K562 (cell line): ENCODE measurements around the gene PRPSAP1. TPM values are rescaled to one million over a fixed set of nuclear protein-coding genes. Genes with fewer than 3 reads are reported as not detected.

ENCODE experiments used
- ATAC-seq: fragments of 200-7000 bp; cut with Tn5 transposase; 3 replicates; pipeline ENCODE4 v1.9.1; 2020; ENCODE audit warnings: moderate library complexity
- BruUV-seq: library from RNA; stranded (reverse); fragments of 400-500 nt; replicated peaks from 2 replicates; lab custom pipeline; 2021; lab: Mats Ljungman, UMichigan
- CTCF ChIA-PET: fragments of 300-600 bp; formaldehyde crosslinking; extraction: SDS; loops from one replicate; lab custom pipeline; 2021; ENCODE audit warnings: low intra/inter-chr PET ratio; lab: Yijun Ruan, JAX
- POLR2A ChIA-PET: fragments of 300-600, 350-650 bp; sonication (Branson Sonifier 250); formaldehyde crosslinking; extraction: SDS; loops from one replicate; lab custom pipeline; 2021; ENCODE audit warnings: antibody characterized with exemption, inconsistent platforms; lab: Yijun Ruan, JAX
- DNase-seq, 4 experiments: peaks; one replicate each; pipeline versions ENCODE4 v3.0.0 to v3.0.0-alpha.2; 2011 to 2018; ENCODE audit warnings: low spot score in 3 of 4, mixed read lengths in 3 of 4; ENCODE audit errors: extremely low read depth in 1 of 4
- FAIRE-seq: peaks from 2 replicates; lab custom pipeline; 2011; peaks lifted over from hg19 to GRCh38; lab: Jason Lieb, UNC
- H2AFZ ChIP-seq: 2 replicates; pipeline ENCODE4 v1.6.0; 2011; ENCODE audit warnings: low read depth, low read length, control low read depth, inconsistent platforms
- H3K27ac ChIP-seq: fragments of 200-600 bp; 3 replicates; pipeline ENCODE4 v1.8.0; 2011; ENCODE audit warnings: low read depth, mild to moderate bottlenecking, control low read depth, inconsistent platforms, low read length, moderate library complexity, mixed read lengths; ENCODE audit errors: extremely low read depth
- H3K27me3 ChIP-seq, 2 experiments: fragments of 300-600 bp in 1 of 2; 2 replicates in 1 of 2; 3 replicates in 1 of 2; pipeline versions ENCODE4 v1.6.0 to v1.8.0; 2011; ENCODE audit warnings: inconsistent platforms in 2 of 2, low read length in 2 of 2, mild to moderate bottlenecking in 1 of 2, mixed read lengths in 1 of 2, moderate library complexity in 1 of 2; ENCODE audit not compliant: control insufficient read depth in 2 of 2, insufficient read depth in 2 of 2
- H3K36me3 ChIP-seq: fragments of 300-600 bp; 3 replicates; pipeline ENCODE4 v1.8.0; 2011; ENCODE audit warnings: mild to moderate bottlenecking, low read length, inconsistent platforms; ENCODE audit not compliant: control insufficient read depth, insufficient read depth
- H3K4me1 ChIP-seq, 2 experiments: fragments of 200-600 bp in 1 of 2; replicated peaks in 1 of 2; 2 replicates in 1 of 2; 3 replicates in 1 of 2; pipeline versions ENCODE4 v1.5.1 to v1.8.0; 2011; ENCODE audit warnings: inconsistent platforms in 2 of 2, low read length in 2 of 2, mild to moderate bottlenecking in 1 of 2, mixed read lengths in 1 of 2, moderate library complexity in 1 of 2; ENCODE audit not compliant: control insufficient read depth in 2 of 2, insufficient read depth in 2 of 2
- H3K4me2 ChIP-seq: 2 replicates; pipeline ENCODE4 v1.6.1; 2011; ENCODE audit warnings: low read length, control low read depth, inconsistent platforms, mixed read lengths; ENCODE audit not compliant: insufficient read depth
- H3K4me3 ChIP-seq: fragments of 200-600 bp; sonication (generic), shearing (Covaris generic); 2 replicates; pipeline ENCODE4 v1.5.1; 2016; ENCODE audit warnings: control low read depth, inconsistent platforms
- H3K79me2 ChIP-seq: fragments of 200-600 bp; 3 replicates; pipeline ENCODE4 v1.8.0; 2011; ENCODE audit warnings: low read length, inconsistent platforms; ENCODE audit not compliant: control insufficient read depth, insufficient read depth
- H3K9ac ChIP-seq, 2 experiments: 2 replicates each; pipeline versions ENCODE4 v1.6.0 to v1.6.1; 2011; ENCODE audit warnings: low read depth in 2 of 2, low read length in 2 of 2, control low read depth in 1 of 2, inconsistent platforms in 1 of 2, mild to moderate bottlenecking in 1 of 2, mixed read lengths in 1 of 2; ENCODE audit not compliant: insufficient read depth in 1 of 2
- H3K9me1 ChIP-seq: one replicate; pipeline ENCODE4 v1.6.0; 2011; ENCODE audit warnings: inconsistent platforms, mild to moderate bottlenecking, low read length, moderate library complexity; ENCODE audit not compliant: control insufficient read depth, insufficient read depth
- H3K9me3 ChIP-seq: replicated peaks from 2 replicates; pipeline ENCODE4 v1.5.1; 2011; ENCODE audit warnings: low read depth, low read length, inconsistent platforms; ENCODE audit not compliant: control insufficient read depth, insufficient read depth
- H4K20me1 ChIP-seq: replicated peaks from 2 replicates; pipeline ENCODE4 v1.6.1; 2011; ENCODE audit warnings: low read length, inconsistent platforms, mixed read lengths; ENCODE audit not compliant: control insufficient read depth, insufficient read depth
- ATF3 ChIP-seq, 2 experiments: fragments of 450-650 bp in 1 of 2; sonication (generic) in 1 of 2; formaldehyde crosslinking in 1 of 2; IDR thresholded peaks in 1 of 2; conservative IDR thresholded peaks in 1 of 2; 2 replicates each; pipeline versions ENCODE4 v1.6.1 to v1.8.1; 2016 to 2023; ENCODE audit warnings: mild to moderate bottlenecking in 2 of 2, moderate library complexity in 2 of 2, inconsistent platforms in 1 of 2, missing genetic modification reagents in 1 of 2
- CBX3 ChIP-seq, 2 experiments: IDR thresholded peaks; 1 replicate in 1 of 2; 2 replicates in 1 of 2; pipeline ENCODE4 v1.6.1; 2012; ENCODE audit warnings: inconsistent platforms in 2 of 2, low read length in 2 of 2, borderline replicate concordance in 1 of 2, control low read depth in 1 of 2
- CHD2 ChIP-seq: IDR thresholded peaks from 2 replicates; pipeline ENCODE4 v1.6.1; 2011; ENCODE audit warnings: low read depth, low read length
- CREB1 ChIP-seq, 2 experiments: sonication (generic) in 1 of 2; formaldehyde crosslinking in 1 of 2; IDR thresholded peaks; 2 replicates each; pipeline versions ENCODE4 v1.6.1 to v1.8.0; 2012 to 2022; ENCODE audit warnings: inconsistent platforms in 1 of 2, mild to moderate bottlenecking in 1 of 2, missing genetic modification reagents in 1 of 2, moderate library complexity in 1 of 2
- DPF2 ChIP-seq: fragments of 450-650 bp; IDR thresholded peaks from 2 replicates; pipeline ENCODE4 v1.6.1; 2016
- KLF13 ChIP-seq: fragments of 450-650 bp; IDR thresholded peaks from 2 replicates; pipeline ENCODE4 v1.6.1; 2016; ENCODE audit warnings: missing genetic modification characterization, low read depth, mild to moderate bottlenecking, missing compliant biosample characterization, moderate library complexity, borderline replicate concordance
- PTRF ChIP-seq: fragments of 450-650 bp; IDR thresholded peaks from 2 replicates; pipeline ENCODE4 v1.6.1; 2016; ENCODE audit warnings: mild to moderate bottlenecking, missing genetic modification characterization, missing compliant biosample characterization
- SMAD1 ChIP-seq: fragments of 150-350 bp; IDR thresholded peaks from 2 replicates; pipeline ENCODE4 v1.6.1; 2014; ENCODE audit warnings: low read length, low read depth; ENCODE audit not compliant: partially characterized antibody
- SMARCE1 ChIP-seq: fragments of 450-650 bp; IDR thresholded peaks from 2 replicates; pipeline ENCODE4 v1.7.1; 2016; ENCODE audit warnings: mild to moderate bottlenecking
- SP1 ChIP-seq: sonication (generic); formaldehyde crosslinking; IDR thresholded peaks from 2 replicates; pipeline ENCODE4 v1.8.1; 2022; ENCODE audit warnings: mild to moderate bottlenecking, missing genetic modification reagents
- TBP ChIP-seq: optimal IDR thresholded peaks from 2 replicates; pipeline ENCODE3; 2011; ENCODE audit warnings: low read depth, low read length, improper control_type of control experiment
- XRCC3 ChIP-seq: fragments of 450-650 bp; IDR thresholded peaks from 2 replicates; pipeline ENCODE4 v1.6.1; 2017; ENCODE audit warnings: mild to moderate bottlenecking, moderate library complexity
- ZNF76 ChIP-seq: fragments of 250-450 bp; sonication (Bioruptor Pico); IDR thresholded peaks from 2 replicates; pipeline ENCODE4 v1.4.0; 2020; ENCODE audit warnings: mild to moderate bottlenecking, moderate library complexity, borderline replicate concordance
- ZNF785 ChIP-seq: fragments of 250-450 bp; sonication (Bioruptor Pico); IDR thresholded peaks from 2 replicates; pipeline ENCODE4 v1.4.0; 2020; ENCODE audit warnings: mild to moderate bottlenecking
- WGBS: fragments of 100-300 bp; shearing (Covaris generic); methylation state at CpG from one replicate; pipeline ENCODE4 v1.1.6; 2016; ENCODE audit warnings: low coverage, mixed read lengths; ENCODE audit not compliant: insufficient coverage; ENCODE audit errors: missing lambda C conversion rate; 5-methylcytosine and 5-hydroxymethylcytosine counted together
- in situ Hi-C: fragments of 300-500 bp; cut with MboI; formaldehyde crosslinking; loops from 4 replicates; pipeline ENCODE4 v1.15.0; 2018; ENCODE audit warnings: inconsistent platforms, mixed read lengths
- intact Hi-C: fragments of 100-400 bp; cut with micrococcal nuclease; formaldehyde crosslinking; loops from 2 replicates; pipeline ENCODE4 v1.14.2; 2022
- polyA plus RNA-seq, 8 experiments: library from polyadenylated mRNA; depleted of rRNA in 4 of 8; stranded (reverse) in 5 of 8; unstranded in 3 of 8; fragments of >200 nt; fragmentation: Nextera tagmentation in 2 of 8; fragmentation: Illumina TruSeq in 1 of 8; extraction: Ambion mirVana in 2 of 8; extraction: Trizol in 1 of 8; gene quantifications; 2 replicates each; pipeline versions ENCODE4 v1.2.1 to v1.2.3, GENCODE V29; 2011 to 2014; ENCODE audit warnings: inconsistent platforms in 1 of 8, missing spikeins in 1 of 8
- total RNA-seq, 7 experiments: library from RNA; depleted of rRNA in 6 of 7; stranded (reverse); fragments of >200 nt in 6 of 7; fragmentation: Illumina TruSeq in 2 of 7; extraction: Trizol in 2 of 7; gene quantifications; 2 replicates each; pipeline versions ENCODE4 v1.2.1 to v1.2.3, GENCODE V29; 2011 to 2021; ENCODE audit warnings: low replicate concordance in 1 of 7
- TF ChIP-seq, protein P1 (sequence below): sonication (generic); formaldehyde crosslinking; IDR thresholded peaks from 2 replicates; pipeline ENCODE4 v1.8.1; 2023; ENCODE audit warnings: mild to moderate bottlenecking, missing genetic modification reagents
- TF ChIP-seq, protein P2 (sequence below): sonication (generic); formaldehyde crosslinking; IDR thresholded peaks from 2 replicates; pipeline ENCODE4 v1.5.0; 2020; ENCODE audit warnings: missing genetic modification reagents

PRPSAP1 gene
- total and polyA plus RNA-seq, 9 of the 15 experiments (the other 6 are each of a cell fraction or from before 2014, with no cell fraction given), result 21.9 to 77.1 (median 40.8) TPM

- WGBS, result under 1% methylated on average over 39 of the region's 65 CpGs
- peak overlapping the region; percentile 88 for H3K4me2 ChIP-seq
- no peaks in the 10 kb centered on the region for H3K9me3 ChIP-seq
- H3K9me1 ChIP-seq, result no peaks in the 10 kb centered on the region
- peaks cover 21% of the 10 kb centered on the region; the same call in 2 of the 3 replicates for H3K36me3 ChIP-seq
- ChIA-PET POLR2A (interaction anchor here (0.6 to 3.0 kb wide), 5 partner anchors 10 to 326 kb away, joined by 3 to 15 read pairs (median 7); partner anchors contain the start of gene PRPSAP1), CTCF (no interaction called here)
- ATAC-seq, result peak; percentile 38
- H3K27ac ChIP-seq, result peak overlapping the region; percentile 93
- peak overlapping the region; percentile 84 to 96 for H3K9ac ChIP-seq
- in situ Hi-C loops (no loop called here), intact Hi-C loops (loop anchor here (2.0 kb wide), 1 partner anchor 29 kb away; no protein-coding TSS in a partner anchor)
- H3K79me2 ChIP-seq, result peaks cover 37% of the 10 kb centered on the region
- H3K4me3 ChIP-seq, result peak overlapping the region; percentile 74
- H3K4me1 ChIP-seq, result peaks cover 14 to 68% of the 10 kb centered on the region in 2 experiments
- BruUV-seq, result TSS peak; percentile 53
- no peaks in the 10 kb centered on the region for H3K27me3 ChIP-seq
- no peaks in the 10 kb centered on the region for H4K20me1 ChIP-seq
- peak; percentile 82 for FAIRE-seq
- peak overlapping the region; percentile 94 for H2AFZ ChIP-seq
- DNase-seq, result peak; percentile 57 to 82 (median 68)
- TF ChIP-seq KLF13 (tag) (no peak), SMAD1 (peak; percentile 15), SMARCE1 (0 out of 2 replicates have a peak, but pooled peaks have one; percentile 40), XRCC3 (no peak), ZNF785 (CRISPR knock-in tag) (no peak), CHD2 (peak; percentile 58), CBX3 (IDR thresholded peaks at IDR 0.05; ENCODE audit: borderline replicate concordance in 1 of 2, low read length in 2 of 2) (no peak), SP1 (CRISPR knock-in tag) (peak; percentile 67; the same call in 1 of the 2 replicates), CREB1 (IDR thresholded peaks at IDR 0.05) (peak; percentile 68; the same call in 1 of the 2 replicates), CREB1 (CRISPR knock-in tag; IDR thresholded peaks at IDR 0.05) (no peak; the same call in none of the 2 replicates), PTRF (tag) (no peak), ZNF76 (CRISPR knock-in tag) (0 out of 2 replicates have a peak, but pooled peaks have one; percentile 42), TBP (peak; percentile 38), ATF3 (IDR thresholded peaks at IDR 0.05) (no peak), ATF3 (CRISPR knock-in tag; conservative IDR thresholded peaks at IDR 0.05) (0 out of 2 replicates have a peak, but pooled peaks have one; percentile 47), DPF2 (peak; percentile 53)
- TF ChIP-seq, protein P1, sequence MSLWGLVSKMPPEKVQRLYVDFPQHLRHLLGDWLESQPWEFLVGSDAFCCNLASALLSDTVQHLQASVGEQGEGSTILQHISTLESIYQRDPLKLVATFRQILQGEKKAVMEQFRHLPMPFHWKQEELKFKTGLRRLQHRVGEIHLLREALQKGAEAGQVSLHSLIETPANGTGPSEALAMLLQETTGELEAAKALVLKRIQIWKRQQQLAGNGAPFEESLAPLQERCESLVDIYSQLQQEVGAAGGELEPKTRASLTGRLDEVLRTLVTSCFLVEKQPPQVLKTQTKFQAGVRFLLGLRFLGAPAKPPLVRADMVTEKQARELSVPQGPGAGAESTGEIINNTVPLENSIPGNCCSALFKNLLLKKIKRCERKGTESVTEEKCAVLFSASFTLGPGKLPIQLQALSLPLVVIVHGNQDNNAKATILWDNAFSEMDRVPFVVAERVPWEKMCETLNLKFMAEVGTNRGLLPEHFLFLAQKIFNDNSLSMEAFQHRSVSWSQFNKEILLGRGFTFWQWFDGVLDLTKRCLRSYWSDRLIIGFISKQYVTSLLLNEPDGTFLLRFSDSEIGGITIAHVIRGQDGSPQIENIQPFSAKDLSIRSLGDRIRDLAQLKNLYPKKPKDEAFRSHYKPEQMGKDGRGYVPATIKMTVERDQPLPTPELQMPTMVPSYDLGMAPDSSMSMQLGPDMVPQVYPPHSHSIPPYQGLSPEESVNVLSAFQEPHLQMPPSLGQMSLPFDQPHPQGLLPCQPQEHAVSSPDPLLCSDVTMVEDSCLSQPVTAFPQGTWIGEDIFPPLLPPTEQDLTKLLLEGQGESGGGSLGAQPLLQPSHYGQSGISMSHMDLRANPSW (CRISPR knock-in tag), result 0 out of 2 replicates have a peak, but pooled peaks have one; percentile 25
- TF ChIP-seq, protein P2, sequence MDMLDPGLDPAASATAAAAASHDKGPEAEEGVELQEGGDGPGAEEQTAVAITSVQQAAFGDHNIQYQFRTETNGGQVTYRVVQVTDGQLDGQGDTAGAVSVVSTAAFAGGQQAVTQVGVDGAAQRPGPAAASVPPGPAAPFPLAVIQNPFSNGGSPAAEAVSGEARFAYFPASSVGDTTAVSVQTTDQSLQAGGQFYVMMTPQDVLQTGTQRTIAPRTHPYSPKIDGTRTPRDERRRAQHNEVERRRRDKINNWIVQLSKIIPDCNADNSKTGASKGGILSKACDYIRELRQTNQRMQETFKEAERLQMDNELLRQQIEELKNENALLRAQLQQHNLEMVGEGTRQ, result no peak
These were observed 30.0 kb upstream of the PRPSAP1 start for GRCh38 chr17:76383546-76384221.
